PC-3 (cell line): Measurements from ENCODE around the gene MVK.
A peak's percentile ranks its signal among the peaks of the same experiment; 100 is the strongest.

ENCODE experiments used
- CTCF ChIP-seq: fragments of 300-600 bp; sonication (generic); conservative IDR thresholded peaks from 2 replicates; pipeline ENCODE4 v1.5.1; 2017; ENCODE audit warnings: antibody characterized with exemption, low read depth, mild to moderate bottlenecking, low read length
- EZH2 ChIP-seq: fragments of 300-600 bp; sonication (generic); IDR thresholded peaks from one replicate; pipeline ENCODE4 v1.6.1; 2017; ENCODE audit warnings: antibody characterized with exemption, mild to moderate bottlenecking, low read length; ENCODE audit not compliant: unreplicated experiment

- TF ChIP-seq CTCF (peak; percentile 67), EZH2 (no peak)
Measured at GRCh38 chr12:109612975-109613502, 39.4 kb downstream of the MVK start.
